ENCODE data around the gene POLR2C. TPM values are rescaled to one million over a fixed set of nuclear protein-coding genes. Genes with fewer than 3 reads are reported as not detected.

POLR2C gene
- total RNA-seq, 2 experiments from 2014 or later = 52.3 to 101 TPM

GRCh38 chr16:57507136-57508034 is 44.9 kb downstream of the POLR2C start:
- Histone ChIP-seq H3K27ac (ENCODE audit: low read depth, low read length, poor library complexity, severe bottlenecking) (no peak overlapping the region), H3K4me1 (ENCODE audit: insufficient read depth, low read length, poor library complexity, severe bottlenecking) (no peaks in the 10 kb centered on the region), H3K9me2 (ENCODE audit: insufficient read depth, low read length) (no peaks in the 10 kb centered on the region), H3K4me2 (ENCODE audit: low read length) (no peak overlapping the region), H3K79me2 (ENCODE audit: insufficient read depth, low read depth, low read length) (no peaks in the 10 kb centered on the region), H2AFZ (ENCODE audit: low read length) (no peak overlapping the region), H4K20me1 (ENCODE audit: insufficient read depth, low read length) (no peaks in the 10 kb centered on the region), H3K4me3 (ENCODE audit: low read depth, low read length, poor library complexity, severe bottlenecking) (no peak overlapping the region), H3K36me3 (ENCODE audit: insufficient read depth, low read length) (no peaks in the 10 kb centered on the region), H3K9me3 (ENCODE audit: low read length) (no peaks in the 10 kb centered on the region)
- no TSS peak for BruUV-seq (replicated peaks)
- POLR2A ChIA-PET = no interaction called here
- intact Hi-C loops (cut with micrococcal nuclease; ENCODE audit: unreplicated experiment) = no loop called here
- no peak for TF ChIP-seq EZH2phosphoT487 (IDR thresholded peaks at IDR 0.05; ENCODE audit: borderline replicate concordance, low read depth, low read length)
- no peak for TF ChIP-seq CTCF (conservative IDR thresholded peaks at IDR 0.05; ENCODE audit: low read length)
- CTCF ChIA-PET (ENCODE audit: unreplicated experiment) = no interaction called here
- DNase-seq (ENCODE audit: low spot score) = no peak

- Histone ChIP-seq H4K20me1 (ENCODE audit: insufficient read depth, low read length) (no peaks in the 10 kb centered on the region), H3K4me3 (ENCODE audit: low read depth, low read length, poor library complexity, severe bottlenecking) (no peak overlapping the region), H3K9me2 (ENCODE audit: insufficient read depth, low read length) (no peaks in the 10 kb centered on the region), H3K4me1 (ENCODE audit: insufficient read depth, low read length, poor library complexity, severe bottlenecking) (no peaks in the 10 kb centered on the region), H3K4me2 (ENCODE audit: low read length) (no peak overlapping the region), H2AFZ (ENCODE audit: low read length) (no peak overlapping the region), H3K27ac (ENCODE audit: low read depth, low read length, poor library complexity, severe bottlenecking) (no peak overlapping the region), H3K79me2 (ENCODE audit: insufficient read depth, low read depth, low read length) (no peaks in the 10 kb centered on the region), H3K9me3 (ENCODE audit: low read length) (no peaks in the 10 kb centered on the region), H3K36me3 (ENCODE audit: insufficient read depth, low read length) (no peaks in the 10 kb centered on the region)
- no TSS peak for BruUV-seq (replicated peaks)
- no peak for DNase-seq (ENCODE audit: low spot score)
- CTCF ChIA-PET (ENCODE audit: unreplicated experiment) = no interaction called here
- intact Hi-C loops (cut with micrococcal nuclease; ENCODE audit: unreplicated experiment) = no loop called here
- no peak for TF ChIP-seq CTCF (conservative IDR thresholded peaks at IDR 0.05; ENCODE audit: low read length)
- TF ChIP-seq EZH2phosphoT487 (IDR thresholded peaks at IDR 0.05; ENCODE audit: borderline replicate concordance, low read depth, low read length) = no peak
- POLR2A ChIA-PET = no interaction called here
Measured at GRCh38 chr16:57508035-57508425, 45.6 kb downstream of the POLR2C start.

- no peak for DNase-seq (ENCODE audit: low spot score)
- intact Hi-C loops (cut with micrococcal nuclease; ENCODE audit: unreplicated experiment) = no loop called here
- Histone ChIP-seq H3K4me2 (ENCODE audit: low read length) (no peak overlapping the region), H3K27ac (ENCODE audit: low read depth, low read length, poor library complexity, severe bottlenecking) (no peak overlapping the region), H3K79me2 (ENCODE audit: insufficient read depth, low read depth, low read length) (no peaks in the 10 kb centered on the region), H3K36me3 (ENCODE audit: insufficient read depth, low read length) (no peaks in the 10 kb centered on the region), H3K9me3 (ENCODE audit: low read length) (no peaks in the 10 kb centered on the region), H3K9me2 (ENCODE audit: insufficient read depth, low read length) (no peaks in the 10 kb centered on the region), H3K4me1 (ENCODE audit: insufficient read depth, low read length, poor library complexity, severe bottlenecking) (no peaks in the 10 kb centered on the region), H4K20me1 (ENCODE audit: insufficient read depth, low read length) (no peaks in the 10 kb centered on the region), H3K4me3 (ENCODE audit: low read depth, low read length, poor library complexity, severe bottlenecking) (no peak overlapping the region), H2AFZ (ENCODE audit: low read length) (no peak overlapping the region)
- no peak for TF ChIP-seq EZH2phosphoT487 (IDR thresholded peaks at IDR 0.05; ENCODE audit: borderline replicate concordance, low read depth, low read length)
- no peak for TF ChIP-seq CTCF (conservative IDR thresholded peaks at IDR 0.05; ENCODE audit: low read length)
- ChIA-PET POLR2A (no interaction called here), CTCF (ENCODE audit: unreplicated experiment) (no interaction called here)
- no TSS peak for BruUV-seq (replicated peaks)
Measured at GRCh38 chr16:57509231-57509923, 46.9 kb downstream of the POLR2C start.

All from OCI-LY7 (cell line).